Measurements from ENCODE around the gene DLG2. TPM values are rescaled to one million over a fixed set of nuclear protein-coding genes. Genes with fewer than 3 reads are reported as not detected.

DLG2 gene
- polyA plus RNA-seq, 1 donor = 9.6 TPM

DNA sequence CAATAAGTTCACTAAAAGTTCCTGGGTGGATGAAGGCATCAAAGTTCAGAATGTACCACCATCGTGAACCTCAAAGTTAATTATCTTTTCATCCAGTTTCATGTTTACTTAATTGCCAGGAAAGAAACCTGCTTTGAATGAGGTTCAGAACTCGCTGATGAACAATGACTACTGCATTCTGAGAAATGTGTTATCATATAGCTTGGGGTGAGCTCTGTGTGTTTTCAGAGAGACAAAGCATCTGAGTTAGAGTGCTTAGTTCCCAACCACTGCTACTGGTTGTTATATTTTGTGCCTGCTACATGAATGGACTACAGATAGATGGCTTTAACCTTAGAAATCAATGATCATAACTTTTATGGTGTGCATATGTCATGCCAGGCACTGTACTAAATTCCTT is 1131.0 kb downstream of the DLG2 start:
- DNase-seq (ENCODE audit: low read depth) = no peak

DNA sequence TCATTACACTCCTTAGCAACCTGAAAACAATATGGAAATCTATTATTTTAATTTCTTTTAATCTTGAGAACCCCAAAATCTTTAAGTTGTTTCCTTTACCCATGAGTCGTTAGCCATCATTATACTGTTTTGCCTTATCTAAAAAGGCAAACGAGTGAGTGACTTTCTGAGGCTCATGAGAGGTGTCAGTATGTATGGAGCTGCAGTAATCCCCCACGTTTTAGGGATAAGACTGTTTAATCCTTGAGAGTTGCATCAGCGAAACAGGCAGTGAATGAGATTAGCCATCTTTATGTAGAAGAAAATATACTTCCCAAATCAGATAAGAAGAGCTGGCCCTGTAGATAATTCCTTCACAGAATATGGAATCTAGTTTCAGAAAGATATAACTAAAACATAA is 1147.0 kb downstream of the DLG2 start:
- DNase-seq (ENCODE audit: low read depth) = no peak

DNA sequence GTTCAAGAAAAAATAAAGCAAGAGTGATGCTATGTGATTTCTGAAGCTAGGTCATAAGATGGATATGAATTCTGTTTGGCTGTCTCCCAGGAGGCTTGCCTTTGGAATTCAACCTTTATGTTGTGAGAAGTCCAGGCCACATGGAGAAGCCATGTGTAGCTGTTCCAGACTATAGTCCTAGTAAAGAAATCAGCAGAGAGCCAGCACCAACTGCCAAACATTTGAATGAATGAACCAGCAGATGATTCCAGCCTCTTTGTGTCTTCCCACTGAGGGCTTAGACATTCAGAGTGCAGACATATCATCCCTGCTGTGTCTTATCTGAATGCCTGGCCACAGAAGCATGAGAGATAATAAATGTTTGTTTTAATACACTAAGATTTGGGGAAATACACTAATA is 1150.6 kb downstream of the DLG2 start:
- DNase-seq (ENCODE audit: low read depth) = no peak

- no peak for DNase-seq (ENCODE audit: low read depth)
Observed at GRCh38 chr11:84471501-84471900, 1155.6 kb downstream of the DLG2 start.

- DNase-seq (ENCODE audit: low read depth) = no peak
Observed at GRCh38 chr11:84468235-84468634, 1158.9 kb downstream of the DLG2 start.

- no peak for DNase-seq (ENCODE audit: low read depth)
Observed at GRCh38 chr11:84465040-84465439, 1162.1 kb downstream of the DLG2 start.

DNA sequence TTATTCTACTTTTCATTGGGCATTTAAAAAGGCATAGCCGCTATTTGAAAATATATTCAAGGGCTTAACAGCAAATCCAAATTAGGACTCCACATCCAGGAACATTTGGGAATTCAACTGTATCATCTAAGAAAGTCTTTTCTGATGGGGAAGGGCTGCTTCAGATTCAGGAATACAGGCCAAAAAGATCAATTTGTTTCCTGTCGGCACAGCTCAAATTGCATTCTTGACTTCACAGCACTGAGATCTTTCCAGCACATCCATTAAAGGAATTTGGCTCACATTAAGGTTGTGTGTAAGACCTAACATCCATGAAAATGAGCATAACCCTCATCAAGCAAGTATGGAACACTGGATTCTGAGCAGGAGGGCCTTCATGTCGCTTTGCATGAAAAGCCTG is 1171.5 kb downstream of the DLG2 start:
- no peak for DNase-seq (ENCODE audit: low read depth)

- DNase-seq (ENCODE audit: low read depth) = no peak
Observed at GRCh38 chr11:84452211-84452610, 1174.9 kb downstream of the DLG2 start.

DNA sequence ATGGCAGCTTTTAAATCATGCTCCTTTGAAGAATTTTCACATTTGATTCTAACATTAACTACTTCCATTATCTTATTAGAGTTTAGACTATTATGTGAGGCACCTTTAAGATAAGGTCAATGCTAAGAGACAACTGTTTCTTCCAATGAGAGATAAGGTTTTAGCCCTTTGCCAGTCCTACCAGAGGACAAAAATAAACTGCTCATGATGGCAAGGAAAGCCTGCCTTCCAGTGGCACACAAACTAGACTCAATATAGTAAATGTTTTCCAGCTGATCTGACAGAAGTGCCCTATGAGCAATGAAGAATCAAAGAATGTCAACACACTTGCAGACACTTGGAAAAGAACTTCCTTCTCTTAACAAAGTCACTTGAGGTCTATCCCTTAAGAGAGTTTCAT is 1188.6 kb downstream of the DLG2 start:
- no peak for DNase-seq (ENCODE audit: low read depth)

- no peak for DNase-seq (ENCODE audit: low read depth)
Observed at GRCh38 chr11:84437071-84437980, 1189.8 kb downstream of the DLG2 start.

DNA sequence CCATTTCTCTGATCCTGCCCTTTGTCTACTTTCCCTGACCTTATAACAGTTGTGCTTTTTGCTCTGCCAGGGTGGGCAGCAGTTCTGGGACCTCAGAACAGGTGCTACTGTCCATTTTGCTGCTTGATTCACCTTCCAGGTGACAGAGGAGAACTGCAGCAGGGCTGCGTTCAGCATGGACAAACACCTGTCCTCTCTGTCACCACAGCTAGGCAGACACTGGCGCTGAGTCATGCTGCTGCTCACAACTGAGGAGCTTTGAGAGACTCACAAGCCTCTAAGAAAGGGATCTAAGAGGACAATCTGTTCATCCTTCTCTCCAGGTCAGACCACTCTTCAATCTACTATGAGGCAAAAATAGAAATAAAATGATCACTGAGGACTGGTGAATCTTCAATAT is 1196.5 kb downstream of the DLG2 start:
- DNase-seq (ENCODE audit: low read depth) = no peak

GRCh38 chr11:84425673-84426072 is 1201.5 kb downstream of the DLG2 start:
- DNase-seq (ENCODE audit: low read depth) = no peak

DNA sequence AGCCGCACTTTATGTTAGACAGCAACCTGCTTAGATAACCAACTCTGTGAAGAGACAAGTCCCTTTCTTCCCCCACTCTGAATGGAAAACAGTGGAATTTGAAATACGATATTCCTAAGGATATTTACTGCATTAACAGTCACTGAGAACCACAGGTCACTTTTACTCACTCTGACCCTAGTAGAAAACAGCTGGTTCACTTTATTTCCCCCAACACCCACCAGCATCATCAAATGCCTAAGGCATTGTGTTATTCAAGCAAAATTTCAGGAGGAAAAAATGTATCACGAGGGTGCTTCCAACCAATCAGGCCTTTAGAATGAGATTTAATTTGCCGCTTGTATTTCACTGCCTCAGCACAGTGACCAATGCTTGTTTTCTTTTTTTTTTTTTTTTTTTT is 1206.9 kb downstream of the DLG2 start:
- no peak for DNase-seq (ENCODE audit: low read depth)

GRCh38 chr11:84419616-84420015 is 1207.5 kb downstream of the DLG2 start:
- no peak for DNase-seq (ENCODE audit: low read depth)

GRCh38 chr11:84414920-84415319 is 1212.2 kb downstream of the DLG2 start:
- DNase-seq (ENCODE audit: low read depth) = no peak

- no peak for DNase-seq (ENCODE audit: low read depth)
Observed at GRCh38 chr11:84413549-84413948, 1213.6 kb downstream of the DLG2 start.

DNA sequence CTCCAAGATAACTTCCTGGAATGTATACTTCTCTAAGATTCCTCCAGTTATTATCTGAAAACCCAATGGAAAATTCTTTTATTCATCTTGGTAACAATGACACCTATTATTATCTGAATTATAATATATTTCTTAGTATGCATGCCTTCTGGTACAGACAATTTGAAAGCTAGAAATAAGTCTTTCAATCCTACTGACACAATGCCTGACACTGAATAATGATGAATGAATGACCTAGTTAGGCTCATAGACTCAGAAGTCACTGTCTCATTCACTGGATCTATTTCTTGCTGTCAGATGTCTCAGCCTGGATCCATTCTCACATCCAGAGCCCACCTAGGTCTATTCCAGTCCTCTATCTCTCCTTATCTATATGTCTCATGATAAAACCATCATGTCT is 1214.3 kb downstream of the DLG2 start:
- no peak for DNase-seq (ENCODE audit: low read depth)

- DNase-seq (ENCODE audit: low read depth) = no peak
Observed at GRCh38 chr11:84408946-84409411, 1218.2 kb downstream of the DLG2 start.

DNA sequence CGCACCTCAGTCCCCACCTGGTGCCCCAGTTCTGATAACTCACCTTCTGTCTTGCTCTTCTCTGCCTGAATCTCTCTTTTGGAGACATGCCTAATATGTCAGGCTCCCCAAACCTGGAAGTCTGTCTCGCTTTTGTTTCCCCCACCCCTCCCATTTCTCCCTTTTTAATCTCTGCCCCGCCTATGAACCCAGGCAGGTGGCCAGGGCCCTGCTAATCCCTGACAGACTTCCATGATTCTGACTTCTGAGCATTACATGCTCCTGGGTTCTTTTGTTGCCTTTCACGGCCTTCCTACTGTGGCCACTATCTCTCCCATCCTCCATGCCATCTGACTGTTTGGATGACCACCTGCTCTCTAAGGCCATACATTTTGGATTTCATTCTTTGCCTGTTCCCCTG is 1220.1 kb downstream of the DLG2 start:
- DNase-seq (ENCODE audit: low read depth) = no peak

GRCh38 chr11:84398017-84398626 is 1229.0 kb downstream of the DLG2 start:
- DNase-seq (ENCODE audit: low read depth) = no peak

- no peak for DNase-seq (ENCODE audit: low read depth)
Observed at GRCh38 chr11:84396521-84396920, 1230.6 kb downstream of the DLG2 start.

GRCh38 chr11:84390441-84391078 is 1236.6 kb downstream of the DLG2 start:
- no peak for DNase-seq (ENCODE audit: low read depth)

DNA sequence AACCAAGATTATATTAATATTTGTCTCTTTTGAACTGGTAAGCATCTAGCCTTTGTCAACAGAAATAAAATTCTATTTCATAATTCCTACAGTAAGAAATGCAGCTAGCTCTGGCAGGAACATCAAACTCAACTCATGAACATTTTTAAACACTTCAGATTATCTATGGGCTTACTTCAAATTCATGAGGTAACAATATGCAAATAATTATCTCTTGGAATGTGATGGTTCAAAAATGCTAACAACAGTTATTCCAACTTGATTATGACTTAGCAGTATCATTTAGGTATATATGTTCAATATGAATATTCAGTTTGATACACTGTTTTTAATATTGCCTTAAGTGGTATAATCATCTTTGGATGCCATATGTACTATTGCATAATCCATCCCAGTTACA is 1237.4 kb downstream of the DLG2 start:
- no peak for DNase-seq (ENCODE audit: low read depth)
